ACC112 (cell line): ENCODE measurements around the gene SH3BP2.
"Not testable (repeated sequence)": the region's sequence is repeated elsewhere in the genome, so short reads cannot be mapped to it uniquely, and the experiment has no call there.

ENCODE experiments used
- H2AFZ ChIP-seq: fragments of 200-600 bp; sonication (generic); one replicate; pipeline ENCODE4 v1.6.0; 2017; ENCODE audit warnings: antibody characterized with exemption, low read length; ENCODE audit not compliant: unreplicated experiment
- H3K27ac ChIP-seq: fragments of 200-600 bp; sonication (generic); 2 replicates; pipeline ENCODE4 v1.5.1; 2014; ENCODE audit warnings: low read depth, mild to moderate bottlenecking, antibody characterized with exemption, low read length, moderate library complexity
- H3K27me3 ChIP-seq: fragments of 200-600 bp; sonication (generic); 2 replicates; pipeline ENCODE4 v1.6.1; 2014; ENCODE audit warnings: mild to moderate bottlenecking, antibody characterized with exemption, low read length, moderate library complexity, mixed read lengths; ENCODE audit not compliant: insufficient read depth
- H3K36me3 ChIP-seq: fragments of 200-600 bp; sonication (generic); 2 replicates; pipeline ENCODE4 v1.6.1; 2016; ENCODE audit warnings: mild to moderate bottlenecking, antibody characterized with exemption, low read length, moderate library complexity, mixed read lengths; ENCODE audit not compliant: insufficient read depth
- H3K4me1 ChIP-seq: fragments of 200-600 bp; sonication (generic); one replicate; pipeline ENCODE4 v1.6.1; 2016; ENCODE audit warnings: low read length, mixed read lengths; ENCODE audit not compliant: insufficient read depth, unreplicated experiment, control insufficient read depth
- H3K4me3 ChIP-seq: fragments of 200-600 bp; sonication (generic); 2 replicates; pipeline ENCODE4 v1.5.1; 2014; ENCODE audit warnings: mild to moderate bottlenecking, low read depth, low read length
- H3K79me2 ChIP-seq: fragments of 200-600 bp; sonication (generic); one replicate; pipeline ENCODE4 v1.6.0; 2016; ENCODE audit warnings: low read length; ENCODE audit not compliant: control insufficient read depth, unreplicated experiment, insufficient read depth

Gene SH3BP2

GRCh38 chr4:2767046-2767704 lies 25.7 kb upstream of the SH3BP2 start:
- Histone ChIP-seq H2AFZ (no peak overlapping the region), H3K4me1 (no peaks in the 10 kb centered on the region), H3K27ac (no peak overlapping the region), H3K79me2 (no peaks in the 10 kb centered on the region), H3K4me3 (no peak overlapping the region), H3K36me3 (no peaks in the 10 kb centered on the region), H3K27me3 (no peaks in the 10 kb centered on the region)

DNA sequence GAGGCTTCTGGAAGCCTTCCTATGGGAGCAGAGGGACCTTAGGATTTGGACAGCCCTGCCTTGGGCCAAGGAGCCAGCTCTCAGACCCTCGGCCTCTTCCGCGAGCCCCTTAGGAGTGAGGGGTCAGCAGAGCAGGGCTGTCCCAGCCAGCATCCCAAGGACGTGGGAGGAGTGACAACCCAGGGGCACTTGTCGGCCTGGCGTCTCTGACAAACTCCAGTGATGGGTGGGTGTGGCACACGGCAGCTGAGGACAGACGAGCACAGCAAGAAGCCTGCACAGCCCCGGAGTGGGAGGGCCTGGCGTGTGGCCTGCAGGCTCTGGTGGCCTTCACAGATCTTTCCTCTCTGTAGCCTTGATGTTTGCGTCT lies 25.2 kb upstream of the SH3BP2 start:
- no peaks in the 10 kb centered on the region for H3K36me3 ChIP-seq
- no peak overlapping the region for H3K4me3 ChIP-seq
- no peak overlapping the region for H3K27ac ChIP-seq
- H3K79me2 ChIP-seq, result no peaks in the 10 kb centered on the region
- no peak overlapping the region for H2AFZ ChIP-seq
- H3K4me1 ChIP-seq, result no peaks in the 10 kb centered on the region
- H3K27me3 ChIP-seq, result no peaks in the 10 kb centered on the region

- Histone ChIP-seq H3K4me3 (no peak overlapping the region), H3K27me3 (no peaks in the 10 kb centered on the region), H3K4me1 (no peaks in the 10 kb centered on the region), H3K27ac (no peak overlapping the region), H3K79me2 (no peaks in the 10 kb centered on the region), H2AFZ (no peak overlapping the region), H3K36me3 (no peaks in the 10 kb centered on the region)
Observed at GRCh38 chr4:2768124-2768523, 24.8 kb upstream of the SH3BP2 start.

DNA sequence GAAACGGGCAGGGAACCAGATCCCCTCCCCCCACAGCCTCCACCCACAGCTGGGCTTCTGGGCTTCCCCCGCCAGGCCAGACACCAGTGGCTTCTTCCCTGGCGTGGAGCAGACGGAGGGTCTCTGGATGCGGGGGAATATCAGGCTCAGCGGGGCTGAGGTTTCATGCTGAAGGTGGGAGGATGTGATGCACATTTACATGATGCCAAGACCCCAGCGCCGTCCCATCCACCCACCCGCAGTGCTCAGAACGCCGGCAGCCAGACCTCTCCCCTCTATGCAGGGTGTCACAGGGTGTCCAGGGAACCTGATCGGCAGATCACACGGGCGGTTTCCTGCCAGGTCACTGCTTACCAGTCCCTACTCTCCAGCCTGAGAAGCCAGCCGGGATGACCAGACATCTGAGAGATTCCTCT lies 24.0 kb upstream of the SH3BP2 start:
- Histone ChIP-seq H3K36me3 (no peaks in the 10 kb centered on the region), H2AFZ (no peak overlapping the region), H3K4me1 (no peaks in the 10 kb centered on the region), H3K4me3 (no peak overlapping the region), H3K27me3 (no peaks in the 10 kb centered on the region), H3K27ac (no peak overlapping the region), H3K79me2 (no peaks in the 10 kb centered on the region)

DNA sequence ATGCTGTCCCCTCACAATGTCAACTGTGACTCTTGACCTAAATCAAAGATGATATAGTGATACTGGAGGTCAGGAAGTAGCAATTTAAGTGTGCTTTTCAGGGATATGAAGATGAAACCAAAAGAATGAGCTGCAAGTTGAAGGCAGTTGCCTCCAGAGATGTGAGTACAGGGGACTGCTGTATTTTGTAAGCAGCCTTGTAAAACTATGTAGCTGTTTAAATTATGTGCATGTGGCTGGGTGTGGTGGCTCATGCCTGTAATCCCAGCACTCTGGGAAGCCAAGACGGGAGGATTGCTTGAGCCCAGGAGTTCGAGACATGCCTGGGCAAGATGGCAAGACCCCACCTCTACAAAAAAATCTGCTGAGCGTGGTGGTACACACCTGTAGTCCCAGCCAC lies 21.6 kb upstream of the SH3BP2 start:
- H2AFZ ChIP-seq, result no peak overlapping the region
- H3K36me3 ChIP-seq, result no peaks in the 10 kb centered on the region
- no peak overlapping the region for H3K4me3 ChIP-seq
- no peaks in the 10 kb centered on the region for H3K27me3 ChIP-seq
- no peaks in the 10 kb centered on the region for H3K79me2 ChIP-seq
- no peaks in the 10 kb centered on the region for H3K4me1 ChIP-seq
- H3K27ac ChIP-seq, result no peak overlapping the region

GRCh38 chr4:2780643-2781042 lies 12.2 kb upstream of the SH3BP2 start:
- H3K27ac ChIP-seq, H3K27me3 ChIP-seq, H3K36me3 ChIP-seq, H3K79me2 ChIP-seq, H3K4me3 ChIP-seq, H3K4me1 ChIP-seq, H2AFZ ChIP-seq: not testable (repeated sequence)

GRCh38 chr4:2781911-2782310 lies 11.0 kb upstream of the SH3BP2 start:
- no peaks in the 10 kb centered on the region for H3K79me2 ChIP-seq
- no peak overlapping the region for H3K27ac ChIP-seq
- no peak overlapping the region for H2AFZ ChIP-seq
- no peaks in the 10 kb centered on the region for H3K36me3 ChIP-seq
- H3K4me3 ChIP-seq, result no peak overlapping the region
- H3K27me3 ChIP-seq, result no peaks in the 10 kb centered on the region
- no peaks in the 10 kb centered on the region for H3K4me1 ChIP-seq

DNA sequence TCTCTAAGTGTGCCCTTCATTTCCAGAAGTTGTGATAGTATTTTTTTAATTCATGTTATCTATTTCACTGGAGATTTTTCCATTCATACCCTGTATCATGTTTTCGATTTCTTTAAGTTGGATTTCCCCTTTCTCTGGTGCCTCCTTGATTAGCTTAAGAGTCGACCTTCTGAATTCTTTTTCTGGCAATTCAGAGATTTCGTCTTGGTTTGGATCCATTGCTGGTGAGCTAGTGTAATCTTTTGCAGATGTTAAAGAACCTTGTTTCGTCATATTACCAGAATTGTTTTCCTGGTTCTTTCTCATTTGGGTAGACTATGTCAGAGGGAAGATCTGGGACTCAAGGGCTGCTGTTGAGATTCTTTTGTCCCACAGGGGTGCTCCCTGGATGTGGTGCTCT lies 9.1 kb upstream of the SH3BP2 start:
- Histone ChIP-seq H3K79me2 (no peaks in the 10 kb centered on the region), H2AFZ (no peak overlapping the region), H3K4me1 (no peaks in the 10 kb centered on the region), H3K4me3 (no peak overlapping the region), H3K27ac (no peak overlapping the region), H3K36me3 (no peaks in the 10 kb centered on the region), H3K27me3 (no peaks in the 10 kb centered on the region)

DNA sequence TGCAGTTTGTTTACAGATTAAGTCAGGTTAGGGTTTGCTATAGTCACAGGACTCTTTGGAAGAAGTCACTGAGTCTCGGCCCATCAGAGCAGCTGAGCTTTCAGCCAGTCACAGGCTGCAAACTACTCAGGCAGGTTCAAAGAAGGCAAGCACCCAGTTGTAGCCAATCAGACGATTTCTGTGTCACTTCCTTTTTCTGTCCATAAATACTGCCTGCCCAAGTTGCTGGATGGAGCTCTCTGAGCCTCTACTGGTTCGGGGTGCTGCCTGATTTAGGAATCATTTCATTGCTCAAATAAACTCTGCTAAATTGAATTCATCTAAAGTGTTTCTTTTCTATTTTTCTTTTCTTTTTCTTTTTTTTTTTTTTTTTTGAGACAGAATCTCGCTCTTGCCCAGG lies 7.3 kb upstream of the SH3BP2 start:
- no peak overlapping the region for H3K4me3 ChIP-seq
- H3K79me2 ChIP-seq, result no peaks in the 10 kb centered on the region
- no peak overlapping the region for H3K27ac ChIP-seq
- no peaks in the 10 kb centered on the region for H3K27me3 ChIP-seq
- no peak overlapping the region for H2AFZ ChIP-seq
- no peaks in the 10 kb centered on the region for H3K36me3 ChIP-seq
- no peaks in the 10 kb centered on the region for H3K4me1 ChIP-seq

DNA sequence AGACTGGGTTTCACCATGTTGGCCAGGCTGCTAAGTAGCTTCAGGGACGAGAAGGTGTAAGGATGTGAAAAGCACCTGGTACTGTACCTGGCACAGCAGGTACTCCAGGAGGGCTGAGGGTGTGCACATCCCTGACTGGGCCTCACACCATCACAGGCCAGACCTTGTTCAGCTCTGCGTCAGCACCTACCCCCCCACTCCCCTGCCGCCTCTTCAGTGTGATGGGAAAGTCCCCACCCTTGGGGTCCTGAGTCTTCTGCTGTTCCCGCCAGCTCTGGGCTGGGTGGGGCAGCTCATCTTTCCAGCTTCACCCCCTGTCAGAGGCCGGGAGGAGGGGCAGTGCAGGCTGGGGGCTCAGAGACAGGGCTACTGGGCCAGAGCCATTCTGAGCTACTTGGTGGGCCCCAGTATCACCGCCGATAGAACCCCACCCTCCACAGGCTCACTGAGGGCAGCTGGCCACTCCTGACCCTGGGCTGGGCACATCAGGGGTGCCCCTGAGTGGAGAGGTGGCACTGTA lies 6.7 kb upstream of the SH3BP2 start:
- no peaks in the 10 kb centered on the region for H3K79me2 ChIP-seq
- H3K4me3 ChIP-seq, result no peak overlapping the region
- no peaks in the 10 kb centered on the region for H3K4me1 ChIP-seq
- no peak overlapping the region for H3K27ac ChIP-seq
- no peaks in the 10 kb centered on the region for H3K36me3 ChIP-seq
- no peaks in the 10 kb centered on the region for H3K27me3 ChIP-seq
- no peak overlapping the region for H2AFZ ChIP-seq

DNA sequence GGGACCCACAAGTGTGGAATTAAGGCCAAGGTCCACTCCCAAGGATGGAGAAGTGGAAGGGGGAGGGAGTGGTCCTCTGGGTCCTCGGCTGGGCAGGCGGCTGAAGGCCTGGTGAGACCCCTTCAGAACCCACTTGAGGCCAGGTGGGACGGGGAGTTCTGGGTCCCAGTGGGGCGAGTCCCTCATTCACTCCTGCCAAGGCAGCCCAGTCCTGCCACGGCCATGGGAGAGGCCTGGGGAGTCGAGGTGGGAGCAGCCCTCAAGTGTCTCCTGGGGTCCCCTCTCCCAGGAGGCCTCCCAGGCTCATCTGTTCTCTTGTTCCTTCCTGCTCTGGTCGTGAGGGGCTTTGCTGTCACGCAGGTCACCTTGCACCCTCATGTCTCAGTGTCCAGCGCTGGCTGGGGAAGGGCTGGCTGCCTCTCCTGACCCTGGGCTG lies 6.1 kb upstream of the SH3BP2 start:
- H3K79me2 ChIP-seq, result no peaks in the 10 kb centered on the region
- H3K4me1 ChIP-seq, result no peaks in the 10 kb centered on the region
- H3K27me3 ChIP-seq, result no peaks in the 10 kb centered on the region
- no peak overlapping the region for H2AFZ ChIP-seq
- no peak overlapping the region for H3K27ac ChIP-seq
- H3K4me3 ChIP-seq, result no peak overlapping the region
- H3K36me3 ChIP-seq, result no peaks in the 10 kb centered on the region
